WTC11 (cell line): ENCODE data around the gene LTBP4. TPM values are rescaled to one million over a fixed set of nuclear protein-coding genes. Genes with fewer than 3 reads are reported as not detected.

Experiments
- ATAC-seq: fragments of 200-7000 bp; cut with Tn5 transposase; 2 replicates; pipeline ENCODE4 v1.10.0; 2021; ENCODE audit warnings: mild to moderate bottlenecking, moderate library complexity
- CTCF ChIA-PET: fragments of 300-600 bp; sonication (Branson Sonifier 250); formaldehyde crosslinking; loops from one replicate; lab custom pipeline; 2021; ENCODE audit warnings: antibody characterized with exemption; lab: Charles Lee
- POLR2A ChIA-PET: fragments of 350-600 bp; sonication (Branson Sonifier 250); formaldehyde crosslinking; loops from one replicate; lab custom pipeline; 2021; ENCODE audit warnings: antibody characterized with exemption; lab: Charles Lee
- DNase-seq: peaks from one replicate; pipeline ENCODE4 v3.0.0; 2021; ENCODE audit warnings: low spot score
- H3K27ac Mint-ChIP-seq: 2 replicates; pipeline ENCODE4 v1.8.0; 2021; ENCODE audit warnings: mixed read lengths
- H3K27me3 Mint-ChIP-seq: 2 replicates; pipeline ENCODE4 v1.8.0; 2021; ENCODE audit warnings: low read depth, mild to moderate bottlenecking, moderate library complexity, mixed read lengths
- H3K36me3 Mint-ChIP-seq: 2 replicates; pipeline ENCODE4 v1.8.0; 2021; ENCODE audit warnings: mixed read lengths
- H3K4me1 Mint-ChIP-seq: 2 replicates; pipeline ENCODE4 v1.8.0; 2022; ENCODE audit warnings: mixed read lengths
- H3K4me3 Mint-ChIP-seq: 2 replicates; pipeline ENCODE4 v1.8.0; 2021; ENCODE audit warnings: mild to moderate bottlenecking, moderate library complexity, mixed read lengths
- H3K9me3 Mint-ChIP-seq: 2 replicates; pipeline ENCODE4 v1.8.0; 2021; ENCODE audit warnings: mixed read lengths
- CBFB ChIP-seq: sonication (generic); formaldehyde crosslinking; IDR thresholded peaks from 2 replicates; pipeline ENCODE4 v1.8.1; 2022; ENCODE audit warnings: mild to moderate bottlenecking, low read depth, missing genetic modification reagents
- CTCF ChIP-seq: fragments of 200-600 bp; IDR thresholded peaks from 2 replicates; pipeline ENCODE4 v1.8.0; 2022; ENCODE audit warnings: antibody characterized with exemption
- E2F5 ChIP-seq: sonication (generic); formaldehyde crosslinking; IDR thresholded peaks from 2 replicates; pipeline ENCODE4 v1.8.1; 2022; ENCODE audit warnings: mild to moderate bottlenecking, moderate library complexity, missing genetic modification reagents
- EMX1 ChIP-seq: fragments of 250-450 bp; sonication (Bioruptor Pico); IDR thresholded peaks from 2 replicates; pipeline ENCODE4 v1.8.0; 2021; ENCODE audit warnings: mild to moderate bottlenecking
- ETV6 ChIP-seq: sonication (generic); formaldehyde crosslinking; IDR thresholded peaks from 2 replicates; pipeline ENCODE4 v1.8.1; 2022; ENCODE audit warnings: mild to moderate bottlenecking, missing genetic modification reagents
- FOXJ3 ChIP-seq: sonication (generic); formaldehyde crosslinking; IDR thresholded peaks from 2 replicates; pipeline ENCODE4 v1.9.0; 2021; ENCODE audit warnings: missing genetic modification reagents, mild to moderate bottlenecking, borderline replicate concordance
- GABPB1 ChIP-seq: sonication (generic); formaldehyde crosslinking; IDR thresholded peaks from 2 replicates; pipeline ENCODE4 v1.8.1; 2023; ENCODE audit warnings: mild to moderate bottlenecking, missing genetic modification reagents
- MAX ChIP-seq: sonication (generic); formaldehyde crosslinking; IDR thresholded peaks from 2 replicates; pipeline ENCODE4 v1.8.0; 2022; ENCODE audit warnings: mild to moderate bottlenecking, missing genetic modification reagents
- PRDM15 ChIP-seq: sonication (generic); formaldehyde crosslinking; IDR thresholded peaks from 2 replicates; pipeline ENCODE4 v1.8.0; 2022; ENCODE audit warnings: missing genetic modification reagents
- SOX15 ChIP-seq: fragments of 250-450 bp; sonication (Bioruptor Pico); IDR thresholded peaks from 2 replicates; pipeline ENCODE4 v1.9.0; 2021; ENCODE audit warnings: mild to moderate bottlenecking
- TP53 ChIP-seq: sonication (generic); formaldehyde crosslinking; IDR thresholded peaks from 2 replicates; pipeline ENCODE4 v1.8.1; 2023; ENCODE audit warnings: mild to moderate bottlenecking, missing genetic modification reagents
- ZNF219 ChIP-seq: sonication (generic); formaldehyde crosslinking; IDR thresholded peaks from 2 replicates; pipeline ENCODE4 v1.8.0; 2023; ENCODE audit warnings: missing genetic modification reagents, mild to moderate bottlenecking, borderline replicate concordance
- ZNF317 ChIP-seq: sonication (generic); formaldehyde crosslinking; IDR thresholded peaks from 2 replicates; pipeline ENCODE4 v1.8.1; 2023; ENCODE audit warnings: low read depth, mild to moderate bottlenecking, moderate library complexity, missing genetic modification reagents, borderline replicate concordance
- total RNA-seq: library from RNA; stranded (reverse); gene quantifications from 3 replicates; pipeline ENCODE4 v1.2.3, GENCODE V29; 2021
- TF ChIP-seq, protein P1 (sequence below): fragments of 250-450 bp; sonication (Bioruptor Pico); IDR thresholded peaks from 2 replicates; pipeline ENCODE4 v2.1.2; 2022; ENCODE audit warnings: mild to moderate bottlenecking, moderate library complexity
- TF ChIP-seq, protein P2 (sequence below): sonication (generic); formaldehyde crosslinking; IDR thresholded peaks from 2 replicates; pipeline ENCODE4 v1.8.0; 2023; ENCODE audit warnings: mild to moderate bottlenecking, missing genetic modification reagents
- TF ChIP-seq, protein P3 (sequence below): fragments of 250-450 bp; sonication (Bioruptor Pico); conservative IDR thresholded peaks from 2 replicates; pipeline ENCODE4 v1.9.0; 2021; ENCODE audit warnings: mild to moderate bottlenecking

The LTBP4 gene
- total RNA-seq, 1 experiment from 2014 or later = 125 TPM

GRCh38 chr19:40672038-40672437 is 70.9 kb downstream of the LTBP4 start (continued):
- TF ChIP-seq, protein P1, sequence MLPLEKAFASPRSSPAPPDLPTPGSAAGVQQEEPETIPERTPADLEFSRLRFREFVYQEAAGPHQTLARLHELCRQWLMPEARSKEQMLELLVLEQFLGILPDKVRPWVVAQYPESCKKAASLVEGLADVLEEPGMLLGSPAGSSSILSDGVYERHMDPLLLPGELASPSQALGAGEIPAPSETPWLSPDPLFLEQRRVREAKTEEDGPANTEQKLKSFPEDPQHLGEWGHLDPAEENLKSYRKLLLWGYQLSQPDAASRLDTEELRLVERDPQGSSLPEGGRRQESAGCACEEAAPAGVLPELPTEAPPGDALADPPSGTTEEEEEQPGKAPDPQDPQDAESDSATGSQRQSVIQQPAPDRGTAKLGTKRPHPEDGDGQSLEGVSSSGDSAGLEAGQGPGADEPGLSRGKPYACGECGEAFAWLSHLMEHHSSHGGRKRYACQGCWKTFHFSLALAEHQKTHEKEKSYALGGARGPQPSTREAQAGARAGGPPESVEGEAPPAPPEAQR (CRISPR knock-in tag) = no peak
- no peak for TF ChIP-seq ETV6 (CRISPR knock-in tag)
- no peak for TF ChIP-seq EMX1 (CRISPR knock-in tag)
- no peak for TF ChIP-seq FOXJ3
- no peak for TF ChIP-seq TP53
- no peak for TF ChIP-seq ZNF219 (CRISPR knock-in tag)
- TF ChIP-seq, protein P2, sequence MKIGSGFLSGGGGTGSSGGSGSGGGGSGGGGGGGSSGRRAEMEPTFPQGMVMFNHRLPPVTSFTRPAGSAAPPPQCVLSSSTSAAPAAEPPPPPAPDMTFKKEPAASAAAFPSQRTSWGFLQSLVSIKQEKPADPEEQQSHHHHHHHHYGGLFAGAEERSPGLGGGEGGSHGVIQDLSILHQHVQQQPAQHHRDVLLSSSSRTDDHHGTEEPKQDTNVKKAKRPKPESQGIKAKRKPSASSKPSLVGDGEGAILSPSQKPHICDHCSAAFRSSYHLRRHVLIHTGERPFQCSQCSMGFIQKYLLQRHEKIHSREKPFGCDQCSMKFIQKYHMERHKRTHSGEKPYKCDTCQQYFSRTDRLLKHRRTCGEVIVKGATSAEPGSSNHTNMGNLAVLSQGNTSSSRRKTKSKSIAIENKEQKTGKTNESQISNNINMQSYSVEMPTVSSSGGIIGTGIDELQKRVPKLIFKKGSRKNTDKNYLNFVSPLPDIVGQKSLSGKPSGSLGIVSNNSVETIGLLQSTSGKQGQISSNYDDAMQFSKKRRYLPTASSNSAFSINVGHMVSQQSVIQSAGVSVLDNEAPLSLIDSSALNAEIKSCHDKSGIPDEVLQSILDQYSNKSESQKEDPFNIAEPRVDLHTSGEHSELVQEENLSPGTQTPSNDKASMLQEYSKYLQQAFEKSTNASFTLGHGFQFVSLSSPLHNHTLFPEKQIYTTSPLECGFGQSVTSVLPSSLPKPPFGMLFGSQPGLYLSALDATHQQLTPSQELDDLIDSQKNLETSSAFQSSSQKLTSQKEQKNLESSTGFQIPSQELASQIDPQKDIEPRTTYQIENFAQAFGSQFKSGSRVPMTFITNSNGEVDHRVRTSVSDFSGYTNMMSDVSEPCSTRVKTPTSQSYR (CRISPR knock-in tag) = no peak
- no peak for TF ChIP-seq CTCF

DNA sequence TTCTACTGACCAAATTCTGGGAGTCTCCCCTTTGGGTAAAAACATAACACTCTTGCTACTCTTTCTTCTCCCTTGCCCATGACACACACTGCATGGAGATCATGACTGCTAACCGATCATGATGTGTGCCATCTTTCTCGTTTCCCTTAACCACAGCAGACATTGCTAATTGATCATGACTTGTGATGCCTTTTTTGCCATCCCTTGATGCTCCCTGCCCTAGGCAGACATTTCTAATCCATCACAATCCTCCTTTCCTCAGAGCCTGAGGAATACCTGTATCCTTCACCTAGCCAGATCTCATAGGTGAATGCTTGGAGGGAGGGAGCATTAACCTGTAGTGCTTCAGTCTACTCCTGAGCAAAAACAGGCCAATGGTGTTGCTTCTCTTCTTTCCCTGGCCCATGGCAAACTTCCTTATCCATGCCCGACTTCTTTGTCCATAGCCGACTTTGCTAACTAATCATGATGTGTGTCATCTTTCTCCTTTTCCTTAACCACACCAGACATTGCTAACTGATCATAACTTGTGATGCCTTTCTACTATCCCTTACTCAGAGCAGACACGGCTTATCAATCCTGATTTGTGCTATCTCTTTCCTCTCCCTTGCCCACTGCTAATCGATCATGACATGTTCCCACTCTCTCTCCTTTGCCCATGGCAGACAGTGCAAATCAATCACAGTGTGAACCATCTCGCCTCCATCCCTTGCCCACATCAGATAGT is 71.6 kb downstream of the LTBP4 start:
- Mint-ChIP-seq H3K9me3 (no peaks in the 10 kb centered on the region), H3K4me1 (no peaks in the 10 kb centered on the region), H3K4me3 (no peak overlapping the region), H3K27me3 (no peaks in the 10 kb centered on the region), H3K36me3 (peaks cover 33% of the 10 kb centered on the region), H3K27ac (no peak overlapping the region)
- no peak for DNase-seq
- ChIA-PET POLR2A (interaction anchor here (0.6 kb wide), 1 partner anchor 34 kb away, joined by 3 read pairs; no protein-coding TSS in a partner anchor), CTCF (no interaction called here)
- no peak for ATAC-seq
- TF ChIP-seq ZNF317 (CRISPR knock-in tag) (no peak), PRDM15 (CRISPR knock-in tag) (no peak), E2F5 (no peak), MAX (CRISPR knock-in tag) (no peak), SOX15 (no peak), CBFB (CRISPR knock-in tag) (no peak), GABPB1 (CRISPR knock-in tag) (no peak), CTCF (no peak)
- TF ChIP-seq, protein P3, sequence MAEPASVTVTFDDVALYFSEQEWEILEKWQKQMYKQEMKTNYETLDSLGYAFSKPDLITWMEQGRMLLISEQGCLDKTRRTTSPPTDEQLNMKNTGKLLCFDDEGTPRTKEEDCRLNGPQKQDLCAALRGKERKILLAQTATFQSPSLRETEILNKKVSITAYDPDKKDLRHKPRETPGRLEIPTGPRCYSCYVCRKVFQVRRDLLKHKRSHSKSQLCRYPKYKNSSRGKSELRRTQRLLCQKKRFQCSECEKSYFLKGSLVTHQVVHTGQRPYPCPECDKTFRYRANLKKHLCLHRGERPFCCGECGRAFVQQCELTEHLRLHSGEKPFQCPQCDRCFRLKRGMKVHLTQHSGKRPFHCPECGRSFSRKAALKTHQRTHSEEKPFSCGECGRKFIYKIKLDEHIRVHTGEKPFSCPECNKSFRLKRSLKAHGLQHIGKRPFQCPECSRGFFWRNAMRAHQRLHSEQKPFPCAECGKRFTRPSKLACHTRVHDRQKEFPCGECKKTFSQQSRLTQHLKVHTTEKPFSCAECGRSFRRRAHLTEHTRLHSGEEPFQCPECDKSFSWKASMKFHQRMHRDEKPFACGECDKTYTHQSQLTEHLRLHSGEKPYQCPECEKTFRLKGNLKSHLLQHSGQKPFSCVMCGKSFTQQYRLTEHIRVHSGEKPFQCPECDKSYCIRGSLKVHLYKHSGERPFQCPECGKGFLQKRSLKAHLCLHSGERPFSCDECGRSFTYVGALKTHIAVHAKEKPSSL = no peak
